ENCODE results near the gene PDE4D.

The PDE4D gene

GRCh38 chr5:58934629-58935097 is 958.9 kb downstream of the PDE4D start:
- no peak for DNase-seq

- DNase-seq: no peak
These were observed 959.5 kb downstream of the PDE4D start for GRCh38 chr5:58933891-58934628.

GRCh38 chr5:58932057-58932612 is 961.4 kb downstream of the PDE4D start:
- no peak for DNase-seq

DNA sequence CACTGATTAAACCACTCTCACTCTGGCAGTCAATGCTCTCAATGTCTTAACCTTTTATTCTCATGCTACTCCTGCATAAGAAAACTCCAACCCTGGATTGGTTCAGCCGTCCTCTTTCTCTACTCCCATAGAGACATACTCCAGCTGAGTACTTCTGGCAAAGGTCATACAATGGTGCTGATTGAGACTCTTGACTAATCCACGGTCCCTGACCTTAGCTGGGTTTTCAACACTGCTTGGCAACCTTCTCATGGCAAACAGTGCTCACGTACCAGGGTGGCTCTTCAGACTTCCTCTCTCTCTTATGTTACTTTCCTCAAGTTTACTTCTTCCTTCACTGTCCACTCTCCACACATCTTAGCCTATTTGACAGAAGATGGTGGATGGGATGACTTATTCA is 963.0 kb downstream of the PDE4D start:
- no peak for DNase-seq

GRCh38 chr5:58929726-58930125 is 963.8 kb downstream of the PDE4D start:
- no peak for DNase-seq

- DNase-seq: no peak
These were observed 965.6 kb downstream of the PDE4D start for GRCh38 chr5:58927938-58928337.

DNA sequence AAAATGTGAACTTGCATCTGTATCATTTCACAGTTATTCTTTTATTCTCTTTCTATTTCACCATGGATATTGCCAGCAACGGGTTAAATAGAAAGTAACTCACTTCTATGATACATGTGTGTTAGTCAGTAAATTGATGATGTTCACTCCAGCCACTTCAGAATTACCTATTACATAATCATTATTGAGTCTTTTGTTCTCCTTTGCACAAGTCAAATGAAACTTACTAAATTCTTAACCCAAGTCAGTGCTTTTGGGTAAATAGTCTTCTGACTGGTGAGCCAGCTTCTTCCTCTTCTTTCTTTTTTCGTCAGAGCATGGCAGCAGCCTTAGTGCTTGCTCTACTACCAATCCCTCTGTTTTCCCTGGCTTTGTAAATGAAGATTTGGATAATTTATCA is 966.3 kb downstream of the PDE4D start:
- DNase-seq: no peak

DNA sequence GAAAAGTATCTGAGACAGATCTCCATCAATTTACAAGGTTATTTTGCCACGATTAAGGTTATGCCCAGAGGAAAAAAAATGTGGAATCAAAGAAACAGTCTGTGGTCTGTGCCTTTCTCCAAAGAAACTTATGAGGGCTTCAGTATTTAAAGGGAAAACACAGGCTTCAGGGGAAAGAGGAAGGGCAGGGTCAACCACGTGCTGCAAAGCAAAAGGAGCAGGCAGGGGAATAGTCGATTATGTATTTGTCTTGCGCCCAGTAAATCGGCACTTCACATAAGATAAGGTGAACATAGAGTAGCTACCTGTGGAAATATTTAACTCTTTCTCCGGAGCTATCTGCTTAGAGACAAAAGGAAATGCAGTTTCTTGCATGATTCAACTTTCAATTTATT is 967.0 kb downstream of the PDE4D start:
- no peak for DNase-seq

- DNase-seq: no peak
These were observed 967.6 kb downstream of the PDE4D start for GRCh38 chr5:58925627-58926540.

DNA sequence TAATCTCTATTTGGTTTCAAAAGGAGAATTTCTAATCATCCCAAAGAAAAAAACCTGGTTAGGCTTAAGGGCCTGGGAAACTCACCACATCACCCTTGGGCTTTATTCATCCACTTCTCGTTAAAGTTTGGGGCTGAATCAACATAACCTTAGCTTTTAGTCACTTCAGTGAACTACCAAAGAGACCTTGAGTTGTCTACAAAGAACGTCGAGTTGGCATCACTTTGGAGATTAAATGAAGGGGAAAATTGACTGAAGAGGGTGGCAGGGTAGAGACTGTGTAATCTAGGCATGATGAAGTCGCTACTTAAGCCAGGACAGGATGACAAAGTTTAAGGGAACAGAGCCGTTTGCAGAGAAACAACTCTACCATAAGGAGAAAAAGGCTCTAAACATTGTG is 969.2 kb downstream of the PDE4D start:
- no peak for DNase-seq

DNA sequence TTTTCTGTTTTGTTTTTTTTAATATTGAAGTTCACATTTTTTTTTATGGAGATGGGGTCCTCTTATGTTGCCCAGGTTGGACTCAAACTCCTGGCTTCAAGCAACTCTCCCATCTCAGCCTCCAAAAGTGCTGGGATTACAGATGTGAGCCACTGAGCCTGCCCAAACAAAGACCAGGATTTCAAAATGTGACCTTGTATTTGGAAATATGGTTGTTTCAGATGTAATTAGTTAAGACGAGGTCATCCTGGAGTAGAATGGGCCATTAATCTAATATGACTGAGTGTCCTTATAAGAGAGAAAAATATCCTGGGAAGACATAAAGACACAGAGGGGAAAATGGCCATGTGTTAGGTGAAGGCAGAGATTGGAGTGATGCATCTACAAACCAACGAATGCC is 970.2 kb downstream of the PDE4D start:
- DNase-seq: no peak

DNA sequence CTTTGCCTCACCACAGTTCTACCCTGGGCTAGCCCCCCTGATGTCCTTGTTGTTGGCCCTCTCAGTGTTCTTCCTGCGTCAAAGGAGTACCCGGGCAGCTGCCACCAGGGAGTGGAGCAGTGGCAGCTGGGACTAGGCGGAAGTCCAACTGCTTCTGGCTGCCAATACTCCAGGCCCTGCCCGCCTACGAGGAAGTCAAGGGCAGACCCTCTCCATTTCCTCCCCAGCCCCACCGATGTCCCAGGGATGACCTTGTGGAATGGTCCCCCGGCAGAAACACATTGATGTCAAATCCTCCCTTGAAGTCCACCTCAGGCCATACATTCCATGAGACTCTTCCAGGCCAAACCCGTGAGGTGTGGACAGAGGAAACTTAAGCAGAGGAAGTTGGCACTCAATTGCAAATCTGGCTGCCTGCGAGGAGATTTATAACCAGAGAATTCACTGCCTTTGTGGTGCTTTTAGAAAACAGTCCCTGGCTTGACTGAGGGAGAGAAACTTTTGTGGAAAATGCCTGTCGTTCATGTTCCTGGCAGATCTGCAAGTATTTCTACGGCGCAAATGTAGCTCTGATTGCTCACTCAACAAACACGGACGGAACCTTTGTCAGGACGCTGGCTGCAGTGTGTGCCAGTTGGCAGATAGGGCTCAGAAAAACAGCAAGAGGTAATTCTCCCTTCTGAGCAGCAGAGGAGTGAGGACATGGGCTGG is 970.9 kb downstream of the PDE4D start:
- no peak for DNase-seq

DNA sequence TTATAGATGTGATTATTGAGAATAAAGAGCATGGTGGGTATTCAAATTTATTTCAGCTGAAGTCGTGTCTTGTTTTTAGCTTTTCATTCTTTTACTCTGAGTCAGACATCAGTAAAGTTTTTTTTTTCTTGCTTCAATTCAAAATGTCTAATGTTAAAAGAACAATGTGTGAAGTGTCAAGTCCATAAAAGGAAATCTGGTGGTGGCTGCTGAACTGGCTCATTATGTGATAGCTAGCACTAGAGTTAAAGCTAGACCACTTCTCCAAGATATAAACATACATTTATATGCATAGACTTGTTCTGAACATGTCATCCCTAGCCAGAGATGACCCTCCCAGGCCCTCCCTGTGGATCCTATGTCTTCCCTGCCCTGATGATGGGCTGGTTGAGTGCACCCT is 972.4 kb downstream of the PDE4D start:
- no peak for DNase-seq

DNA sequence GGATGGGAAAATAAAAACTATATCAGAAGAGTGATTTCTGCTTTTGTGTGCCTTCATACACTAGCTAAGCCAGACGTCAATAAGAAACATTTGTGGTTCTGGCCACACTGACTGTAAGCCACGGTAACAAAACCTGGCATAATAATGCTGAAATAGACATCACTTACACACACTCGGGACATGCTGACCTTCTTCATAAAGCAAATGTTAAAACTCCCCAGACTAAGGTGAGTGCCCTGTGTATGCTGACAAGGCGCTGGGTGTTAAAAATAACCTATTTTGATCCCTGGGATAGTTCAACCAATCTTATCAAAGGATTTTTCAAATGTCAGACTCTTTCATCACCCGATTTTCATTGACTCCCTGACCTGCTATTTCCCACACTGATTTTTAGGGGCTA is 973.7 kb downstream of the PDE4D start:
- DNase-seq: no peak
